Inflammatory macrophage treated with lipopolysaccharide for 4 hours (primary cell): ENCODE measurements around the gene KRT8.
"Not testable (repeated sequence)": the region's sequence is repeated elsewhere in the genome, so short reads cannot be mapped to it uniquely, and the experiment has no call there.

ENCODE experiments used
- DNase-seq: peaks from one replicate; pipeline ENCODE4 v3.0.0-alpha.2; 2020

The KRT8 gene

DNA sequence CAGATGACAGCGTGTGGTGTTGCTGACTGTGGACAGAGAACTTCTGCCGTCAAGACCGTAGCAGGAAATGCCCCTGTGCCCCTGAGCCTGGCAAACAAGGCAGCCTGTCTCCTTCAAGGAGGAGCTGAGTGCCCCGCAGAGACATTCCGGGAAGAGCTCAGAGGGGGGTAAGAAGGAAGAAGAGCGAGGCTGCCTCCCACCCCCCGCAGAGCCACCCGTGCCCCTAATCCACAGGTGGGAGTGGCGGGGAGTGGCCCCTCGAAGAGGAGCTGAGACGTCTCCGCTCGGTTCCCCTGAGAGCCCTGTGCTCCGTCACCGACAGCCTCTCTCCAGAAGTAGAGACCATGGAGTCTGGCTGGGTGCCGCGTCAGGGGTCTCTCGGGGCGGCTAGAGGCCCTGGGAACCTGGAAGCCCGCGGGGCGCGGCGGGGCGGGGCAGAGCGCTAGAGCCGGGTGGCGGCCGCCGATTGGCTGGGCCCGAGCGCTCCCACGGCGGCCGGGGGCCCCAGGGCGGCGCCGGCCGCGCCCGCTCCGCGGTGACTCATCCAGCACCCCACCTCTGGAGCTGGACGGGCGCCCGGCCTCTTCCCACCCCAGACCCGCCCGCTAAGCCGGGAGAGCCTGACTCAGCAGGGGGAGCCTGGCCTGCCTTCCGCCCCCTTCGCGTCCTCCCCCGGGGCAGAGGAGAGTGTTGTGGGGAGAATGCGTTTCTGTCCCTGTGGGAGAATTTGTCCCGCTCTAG lies 30.9 kb downstream of the KRT8 start:
- DNase-seq, result peak; percentile 83

GRCh38 chr12:52873513-52873831 lies 31.4 kb downstream of the KRT8 start:
- no peak for DNase-seq

DNA sequence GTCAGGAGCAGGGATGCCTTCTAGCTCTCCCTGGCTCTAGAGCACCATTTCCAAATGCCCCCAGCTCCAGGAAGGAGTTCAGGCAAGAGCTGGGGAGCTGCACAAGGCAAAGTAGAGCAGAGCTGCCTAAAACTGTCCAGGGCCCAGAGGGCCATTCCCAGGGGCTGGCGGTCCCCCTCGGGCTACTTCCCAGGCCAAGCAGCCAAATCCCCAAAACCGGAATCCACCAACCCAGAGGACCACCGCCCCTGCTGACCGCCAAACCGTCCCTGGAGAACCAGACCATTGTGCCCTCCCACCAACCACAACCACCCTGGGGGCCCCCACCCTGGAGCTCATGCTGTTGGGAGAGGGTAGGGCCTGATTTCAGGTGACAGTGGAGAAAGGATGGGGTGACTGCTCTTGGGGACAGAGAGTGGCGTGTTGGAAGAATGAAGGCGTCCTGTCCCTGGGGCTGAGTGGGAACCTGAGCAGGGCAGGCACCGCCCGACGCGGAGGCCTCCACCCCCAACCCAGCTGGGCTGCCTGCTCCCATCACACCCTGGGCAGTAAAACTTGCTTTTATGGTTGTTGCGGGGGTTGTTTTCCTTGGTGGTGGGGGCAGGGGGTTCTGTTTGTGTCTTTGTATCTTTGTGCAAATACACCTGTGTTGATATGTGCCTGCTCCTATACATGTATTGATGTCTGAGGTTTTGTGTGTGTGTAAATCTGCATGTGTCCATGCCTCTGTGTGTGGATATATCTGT lies 32.1 kb downstream of the KRT8 start:
- DNase-seq, result no peak

- DNase-seq, result peak; percentile 59
These were observed 33.4 kb downstream of the KRT8 start for GRCh38 chr12:52871291-52872039.

DNA sequence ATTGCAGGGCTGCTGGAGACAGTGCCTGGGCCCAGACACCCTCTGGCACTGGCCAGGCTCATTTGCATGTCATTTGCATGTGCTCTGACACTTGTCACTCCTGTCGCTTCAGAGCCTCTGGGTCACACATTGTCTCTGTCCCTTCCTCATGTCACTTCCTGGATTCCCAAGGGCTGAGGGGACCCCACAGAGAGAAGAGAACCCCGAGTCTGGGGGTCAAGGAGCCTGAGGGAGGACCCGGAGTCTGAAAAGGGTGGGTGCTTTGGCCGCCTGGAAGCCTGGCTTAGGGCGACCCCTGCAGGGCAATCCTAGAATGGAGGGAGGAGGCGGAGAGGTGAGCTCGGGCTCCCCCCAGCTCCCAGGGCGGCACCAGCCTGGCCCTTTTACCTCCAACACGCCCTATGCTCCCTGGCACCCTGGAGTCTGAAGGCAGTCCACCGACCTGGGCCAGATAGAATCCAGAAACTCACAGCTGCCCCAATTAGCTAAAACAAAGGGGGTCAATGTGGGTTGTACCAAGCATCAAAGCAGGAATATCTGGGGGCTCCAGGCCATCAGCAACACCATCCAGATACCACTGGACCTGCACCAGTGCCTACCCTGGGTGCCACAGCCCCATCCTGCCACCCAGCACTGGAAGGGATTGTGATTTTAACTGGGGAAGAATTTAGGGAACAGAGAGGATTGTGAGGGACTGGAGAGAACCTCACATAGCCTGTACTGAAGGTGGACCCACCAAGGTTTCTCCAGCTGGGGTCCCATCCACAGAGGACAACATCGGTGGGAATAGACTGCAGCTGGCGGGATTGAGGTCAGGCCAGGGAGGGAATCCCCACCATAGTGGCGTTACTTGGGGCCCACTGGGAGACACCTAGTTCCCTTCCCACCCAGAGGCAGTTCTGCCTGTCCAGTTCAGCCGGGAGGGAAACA lies 34.2 kb downstream of the KRT8 start:
- DNase-seq, result peak; percentile 41

- peak; percentile 75 for DNase-seq
These were observed 37.2 kb downstream of the KRT8 start for GRCh38 chr12:52867642-52868041.

GRCh38 chr12:52867152-52867551 lies 37.7 kb downstream of the KRT8 start:
- no peak for DNase-seq

GRCh38 chr12:52865090-52865944 lies 39.6 kb downstream of the KRT8 start:
- DNase-seq, result peak; percentile 49

DNA sequence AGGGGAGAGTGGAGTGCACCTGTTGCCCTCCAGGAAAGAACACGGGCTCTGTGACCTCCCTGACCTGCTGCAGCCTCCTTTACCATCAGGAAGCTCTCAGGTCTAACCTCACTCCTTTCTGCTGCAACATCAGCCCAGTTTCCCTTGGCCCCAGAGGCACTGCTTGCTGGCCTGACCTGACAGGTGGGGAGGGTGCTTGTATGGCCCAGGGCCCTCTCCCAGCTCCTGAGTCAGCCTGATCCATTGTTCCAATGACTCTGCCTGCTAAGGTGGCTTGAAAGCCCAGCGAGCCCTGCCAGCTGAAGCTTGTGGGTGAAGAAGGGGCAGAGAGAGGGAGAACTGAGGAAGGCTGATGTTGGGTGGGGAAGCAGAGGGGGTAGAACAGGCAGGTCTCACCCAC lies 42.9 kb downstream of the KRT8 start:
- no peak for DNase-seq

DNA sequence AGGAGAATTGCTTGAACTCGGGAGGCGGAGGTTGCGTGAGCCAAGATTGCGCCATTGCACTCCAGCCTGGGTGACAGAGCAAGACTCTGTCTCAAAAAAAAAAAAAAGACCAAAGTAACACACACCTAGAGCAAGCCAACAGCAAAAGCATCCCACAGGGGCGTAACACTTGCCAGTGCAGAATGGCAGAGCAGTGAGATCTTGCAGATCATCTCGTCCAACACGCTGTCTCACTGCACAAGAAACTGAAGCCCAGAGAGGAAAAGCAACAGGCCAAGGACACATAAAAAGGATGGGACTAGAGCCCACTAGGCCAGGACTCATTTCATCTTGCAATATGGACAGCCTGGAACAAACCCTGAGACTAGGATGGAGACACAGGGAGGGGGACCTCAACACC lies 43.4 kb downstream of the KRT8 start:
- no peak for DNase-seq

DNA sequence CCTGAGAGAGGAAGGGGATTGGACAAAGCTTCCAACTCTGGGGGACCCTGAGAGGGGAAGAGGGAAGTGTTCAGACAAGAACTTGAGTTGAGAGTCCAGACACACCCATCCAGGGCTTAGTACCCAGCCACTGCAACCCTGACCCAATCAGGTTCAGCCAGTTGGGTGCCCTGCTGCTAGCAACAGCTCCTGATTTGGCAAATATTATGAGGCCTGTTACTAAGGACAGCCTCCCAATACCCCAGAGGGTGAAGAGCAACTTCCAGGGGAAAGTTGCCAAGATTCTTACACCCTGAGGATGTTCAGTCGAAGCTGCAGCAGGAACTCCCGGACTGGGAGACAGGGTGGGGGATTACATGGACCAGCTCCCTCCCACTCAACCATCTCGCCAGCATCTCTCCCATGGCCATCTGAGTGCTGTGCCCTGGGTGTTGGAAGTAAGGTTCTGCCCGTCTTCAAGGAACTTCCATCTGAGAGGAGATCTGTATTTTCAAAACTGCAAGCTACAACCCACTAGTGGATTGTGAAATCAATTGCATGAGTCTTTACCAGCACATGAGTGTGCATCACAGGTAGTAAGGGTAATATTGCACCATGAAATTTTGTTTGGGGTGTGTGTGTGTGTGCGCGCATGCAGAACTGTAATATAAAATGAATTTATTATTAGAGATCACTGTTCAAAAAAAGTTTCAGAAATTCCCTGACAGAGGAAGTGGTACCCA lies 44.6 kb downstream of the KRT8 start:
- peak; percentile 83 for DNase-seq

DNA sequence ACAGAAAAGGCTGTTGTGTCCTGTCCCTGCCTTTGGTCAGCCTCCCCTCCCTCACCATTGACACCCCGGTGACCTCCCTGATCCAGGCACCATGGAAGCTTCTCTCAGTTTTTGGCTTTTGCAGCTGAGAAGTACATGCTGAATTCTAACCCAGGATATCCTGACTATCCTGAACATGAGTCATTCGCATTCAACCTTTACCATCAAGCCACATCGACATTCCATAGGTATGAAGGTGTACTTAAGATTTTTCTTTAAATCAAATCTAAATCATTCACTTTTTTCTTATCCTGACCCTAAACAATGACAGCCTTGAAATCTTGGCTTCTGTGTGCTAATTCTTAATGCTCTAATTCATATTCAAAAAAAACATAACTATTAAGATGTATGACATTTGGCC lies 47.4 kb downstream of the KRT8 start:
- DNase-seq, result no peak

DNA sequence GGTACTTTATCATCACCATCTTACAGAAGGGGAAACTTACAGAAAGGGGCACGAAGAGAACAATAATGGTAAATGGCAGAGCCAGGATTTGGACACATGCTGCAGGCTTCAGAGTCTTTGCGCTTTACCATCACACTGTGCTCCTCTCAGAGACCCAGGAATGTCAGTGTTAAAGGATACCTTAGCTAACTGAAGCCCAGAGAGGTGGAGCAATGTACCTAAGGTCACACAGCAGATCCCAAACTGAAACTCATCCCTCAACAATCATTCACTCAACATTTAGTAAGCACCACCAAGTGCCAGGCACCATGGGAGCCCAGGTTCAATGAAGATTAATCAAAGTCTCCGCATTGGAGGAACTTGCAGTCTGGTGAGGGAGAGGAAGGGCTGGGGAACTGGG lies 48.1 kb downstream of the KRT8 start:
- DNase-seq, result no peak

DNA sequence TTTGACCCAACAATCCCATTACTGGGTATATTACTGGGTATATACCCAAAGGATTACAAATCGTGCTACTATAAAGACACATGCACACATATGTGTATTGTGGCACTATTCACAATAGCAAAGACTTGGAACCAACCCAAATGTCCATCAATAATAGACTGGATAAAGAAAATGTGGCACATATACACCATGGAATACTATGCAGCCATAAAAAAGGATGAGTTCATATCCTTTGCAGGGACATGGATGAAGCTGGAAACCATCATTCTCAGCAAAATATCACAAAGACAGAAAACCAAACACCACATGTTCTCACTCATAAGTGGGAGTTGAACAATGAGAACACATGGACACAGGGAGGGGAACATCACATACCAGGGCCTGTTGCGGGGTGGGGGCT lies 48.8 kb downstream of the KRT8 start:
- DNase-seq, result not testable (repeated sequence)

- no peak for DNase-seq
These were observed 53.1 kb downstream of the KRT8 start for GRCh38 chr12:52851787-52852186.

GRCh38 chr12:52850681-52851080 lies 54.2 kb downstream of the KRT8 start:
- DNase-seq, result no peak

DNA sequence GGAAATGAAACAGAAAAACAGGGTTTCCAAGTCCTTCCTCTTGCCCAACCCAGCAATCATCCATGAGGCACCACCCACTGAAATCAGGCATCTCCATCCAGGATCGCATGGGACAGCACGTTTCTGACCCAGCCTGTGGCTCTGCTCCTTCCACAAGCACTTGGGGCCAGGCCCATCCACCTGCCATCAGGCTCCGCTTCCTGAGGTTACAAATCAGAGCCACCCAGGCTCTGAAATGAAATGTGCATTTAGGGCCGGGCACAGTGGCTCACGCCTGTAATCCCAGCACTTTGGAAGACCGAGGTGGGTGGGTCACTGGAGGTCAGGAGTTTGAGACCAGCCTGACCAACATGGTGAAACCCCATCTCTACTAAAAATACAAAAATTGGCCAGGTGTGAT lies 55.4 kb downstream of the KRT8 start:
- no peak for DNase-seq

DNA sequence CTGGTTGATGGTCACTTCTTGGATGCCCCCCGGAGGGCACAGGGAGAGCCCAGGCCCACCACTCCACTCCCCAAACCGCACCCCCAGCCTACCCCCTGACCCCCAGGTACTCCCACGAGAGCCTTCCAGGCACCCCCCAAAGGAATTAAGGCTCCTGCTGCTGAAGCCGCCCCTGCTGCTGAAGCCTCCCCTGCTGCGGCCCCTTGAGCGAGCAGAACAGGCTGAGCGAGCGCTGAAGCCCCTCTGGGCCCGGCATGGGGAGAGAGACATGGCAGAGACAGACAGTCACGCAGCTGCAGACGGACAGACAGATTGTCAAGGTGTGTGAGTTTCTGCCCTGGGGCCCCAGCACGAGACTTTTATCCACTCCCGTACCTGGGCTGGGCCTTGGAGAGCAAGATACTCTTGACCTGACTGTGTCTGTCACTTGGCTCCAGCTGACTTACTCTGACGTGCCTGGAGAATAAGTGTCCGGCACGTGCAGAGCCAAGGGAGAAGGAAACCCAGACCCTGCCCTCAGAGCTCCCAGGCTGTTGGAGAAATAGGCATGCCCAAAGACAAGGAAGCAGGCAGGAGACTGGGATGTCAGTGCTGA lies 56.1 kb downstream of the KRT8 start, which contains the start of gene KRT78:
Gene KRT78, minus strand, starts transcription at position 334 of the 595 bp plus-strand sequence. Its CDS starts 64 bp downstream, at position 270.
- no peak for DNase-seq

DNA sequence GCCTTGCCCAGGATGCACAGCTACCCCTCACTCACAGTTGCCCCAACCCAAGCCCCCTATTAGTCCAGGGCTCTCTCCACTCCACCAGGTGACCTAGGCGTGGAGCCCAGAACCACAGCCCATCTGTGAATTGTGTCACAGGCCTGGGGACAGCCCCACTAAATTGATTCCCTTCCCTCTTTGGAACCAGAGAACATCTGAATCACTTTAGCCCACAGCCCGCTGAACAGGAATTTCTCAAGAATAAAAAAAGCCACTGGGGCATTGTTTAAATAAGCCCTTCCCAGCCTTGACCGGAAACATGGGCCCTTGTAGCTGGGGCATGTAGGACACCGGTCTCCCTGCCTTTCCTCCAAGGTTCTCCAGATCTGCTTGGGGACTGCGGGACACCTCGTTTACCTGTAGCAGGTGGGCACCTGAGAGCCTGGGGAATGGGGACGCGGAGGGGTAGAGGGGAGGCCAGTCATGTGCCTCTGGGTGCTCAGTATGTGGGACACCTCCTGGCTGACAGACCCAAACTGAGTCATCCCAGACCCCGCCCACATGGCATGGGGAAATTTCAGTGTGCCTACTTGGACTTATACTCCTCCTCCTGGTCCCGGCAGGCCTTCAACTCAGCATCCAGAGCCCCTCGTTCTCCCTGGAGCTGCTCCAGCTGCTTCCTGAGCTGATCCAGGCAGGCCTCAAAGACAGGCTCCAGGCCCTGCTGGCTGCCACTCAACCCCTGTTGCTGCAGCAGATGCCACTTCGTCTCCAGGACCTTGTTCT lies 57.4 kb downstream of the KRT8 start:
- peak; percentile 77 for DNase-seq
